8988T (cell line): Measurements from ENCODE around the gene KCNMA1.

Experiments
- DNase-seq: peaks from one replicate; pipeline ENCODE4 v3.0.0; 2011

The KCNMA1 gene

DNA sequence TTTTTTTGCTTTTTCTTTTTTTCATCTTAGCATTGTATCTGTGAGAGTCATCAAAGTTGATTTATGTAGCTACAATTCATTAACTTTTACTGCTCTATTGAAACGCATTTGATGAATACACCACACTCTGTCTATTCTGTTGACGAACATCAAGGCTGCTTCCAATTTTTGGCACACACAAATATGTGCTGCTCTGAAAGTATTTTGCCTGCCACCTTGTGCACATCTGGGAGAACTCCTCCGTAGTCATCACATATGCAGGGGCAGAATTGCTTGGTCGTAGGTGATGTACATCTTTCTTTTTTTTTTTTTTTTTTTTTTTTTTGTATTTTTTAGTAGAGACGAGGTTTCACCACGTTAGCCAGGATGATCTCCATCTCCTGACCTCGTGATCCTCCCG, 796.8 kb downstream of the KCNMA1 start:
- DNase-seq = no peak

DNA sequence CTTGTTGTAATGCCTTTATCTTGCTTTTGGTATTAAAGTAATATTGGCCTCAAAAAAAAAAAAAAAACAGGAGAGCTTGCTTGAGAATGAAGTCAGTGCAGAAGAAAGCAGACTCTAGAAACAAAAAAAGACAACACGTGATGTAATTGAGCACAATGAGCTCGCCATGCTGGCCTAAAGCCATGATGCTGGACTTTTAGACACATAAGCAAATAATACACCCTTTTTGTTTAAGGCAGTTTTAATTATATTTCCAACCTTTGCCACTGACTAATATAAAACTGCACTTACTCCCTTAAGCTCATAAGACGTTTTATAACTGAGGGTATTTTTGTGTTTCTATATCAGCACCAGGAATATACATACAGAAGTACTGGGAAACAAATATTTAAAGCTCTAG, 798.3 kb downstream of the KCNMA1 start:
- no peak for DNase-seq

DNA sequence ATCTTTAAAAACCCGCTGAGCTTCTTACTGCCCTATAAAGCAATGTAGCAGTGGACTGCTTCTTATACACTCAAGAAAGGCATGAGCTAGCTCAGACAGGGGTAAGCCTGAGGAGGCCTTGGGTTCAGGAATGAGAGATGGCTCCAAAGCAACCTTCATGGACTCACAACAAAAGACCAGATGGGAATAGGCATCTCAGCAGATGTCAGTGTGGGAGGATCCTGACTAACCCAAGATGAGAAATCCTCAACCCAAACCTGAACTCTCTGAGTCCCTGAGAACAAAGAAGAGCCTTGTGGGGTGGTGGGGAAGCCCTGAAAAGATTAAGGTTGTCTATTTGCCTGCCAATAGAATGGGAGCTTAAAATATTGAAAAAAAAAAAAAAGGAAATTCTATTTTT, 807.4 kb downstream of the KCNMA1 start:
- DNase-seq = no peak

DNA sequence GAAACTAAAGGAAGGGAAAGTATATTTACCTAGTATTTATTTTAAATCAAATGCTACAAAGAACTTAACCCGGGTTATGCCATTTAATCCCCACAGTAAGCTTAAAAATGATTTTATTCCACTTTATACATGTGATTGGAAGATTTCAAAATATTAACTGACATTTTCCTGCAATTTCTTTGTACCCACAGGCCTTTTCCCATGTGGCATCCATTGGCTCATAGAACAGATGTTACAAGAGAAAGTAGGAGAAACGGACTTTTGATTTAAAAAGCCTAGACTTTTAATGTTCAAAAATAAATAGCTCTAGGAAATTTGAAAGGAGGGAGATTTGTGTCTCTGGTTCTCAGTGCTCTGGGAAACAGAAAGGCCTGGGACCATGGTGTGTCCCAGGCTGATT, 807.9 kb downstream of the KCNMA1 start:
- DNase-seq = no peak
